Liver (tissue), 3 donors: ENCODE results near the gene COL19A1.

ENCODE experiments used
- CTCF ChIP-seq: fragments of 150-350 bp; IDR thresholded peaks from 2 replicates; pipeline ENCODE4 v1.5.1; 2017; ENCODE audit warnings: improper control_type of control experiment, low read depth, low read length; ENCODE audit not compliant: missing input control
- EGR1 ChIP-seq, 2 donors: IDR thresholded peaks; 2 replicates each; pipeline ENCODE4 v1.6.1; 2016 to 2018; ENCODE audit warnings: antibody characterized with exemption in 2 of 2, low read depth in 2 of 2
- FOXA1 ChIP-seq: IDR thresholded peaks from 2 replicates; pipeline ENCODE4 v1.6.1; 2016; ENCODE audit warnings: antibody characterized with exemption
- GABPA ChIP-seq, 2 donors: IDR thresholded peaks in 1 of 2; conservative IDR thresholded peaks in 1 of 2; 2 replicates each; pipeline ENCODE4 v1.6.1; 2016; ENCODE audit warnings: antibody characterized with exemption in 2 of 2, mild to moderate bottlenecking in 1 of 2, moderate library complexity in 1 of 2
- HNF4G ChIP-seq: IDR thresholded peaks from 2 replicates; pipeline ENCODE4 v1.6.1; 2016; ENCODE audit warnings: antibody characterized with exemption
- JUND ChIP-seq, 2 donors: IDR thresholded peaks; 2 replicates each; pipeline ENCODE4 v1.6.1; 2016; ENCODE audit warnings: antibody characterized with exemption in 2 of 2
- MAX ChIP-seq: IDR thresholded peaks from 2 replicates; pipeline ENCODE4 v1.6.1; 2016; ENCODE audit warnings: antibody characterized with exemption
- RAD21 ChIP-seq, 2 donors: IDR thresholded peaks; 2 replicates each; pipeline ENCODE4 v1.6.1; 2016; ENCODE audit warnings: antibody characterized with exemption in 2 of 2, mild to moderate bottlenecking in 2 of 2
- REST ChIP-seq: IDR thresholded peaks from 2 replicates; pipeline ENCODE4 v1.6.1; 2016; ENCODE audit warnings: antibody characterized with exemption, mild to moderate bottlenecking
- SP1 ChIP-seq: IDR thresholded peaks from 2 replicates; pipeline ENCODE4 v1.6.1; 2018; ENCODE audit warnings: antibody characterized with exemption, mild to moderate bottlenecking
- TAF1 ChIP-seq: conservative IDR thresholded peaks from 2 replicates; pipeline ENCODE4 v1.6.1; 2016; ENCODE audit warnings: antibody characterized with exemption, mild to moderate bottlenecking
- YY1 ChIP-seq: IDR thresholded peaks from 2 replicates; pipeline ENCODE4 v1.6.1; 2016; ENCODE audit warnings: antibody characterized with exemption, mild to moderate bottlenecking
- TF ChIP-seq, protein P1 (sequence below): IDR thresholded peaks from 2 replicates; pipeline ENCODE4 v1.6.1; 2016; ENCODE audit warnings: antibody characterized with exemption
- donor health status: healthy.
- donor health status: healthy.

GRCh38 chr6:70221025-70221714 lies 354.8 kb downstream of the COL19A1 start:
- peak; percentile 66 for TF ChIP-seq CTCF
- no peak for TF ChIP-seq TAF1
- no peak for TF ChIP-seq GABPA (IDR thresholded peaks at IDR 0.05 in 1 of 2, conservative IDR thresholded peaks at IDR 0.05 in 1 of 2)
- peak; percentile 14 for TF ChIP-seq YY1
- peak; percentile 90 for TF ChIP-seq SP1
- TF ChIP-seq REST, result no peak
- TF ChIP-seq, protein P1, sequence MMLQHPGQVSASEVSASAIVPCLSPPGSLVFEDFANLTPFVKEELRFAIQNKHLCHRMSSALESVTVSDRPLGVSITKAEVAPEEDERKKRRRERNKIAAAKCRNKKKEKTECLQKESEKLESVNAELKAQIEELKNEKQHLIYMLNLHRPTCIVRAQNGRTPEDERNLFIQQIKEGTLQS, result no peak
- TF ChIP-seq RAD21 (IDR thresholded peaks at IDR 0.05), result peak; percentile 88 to 90
- peak in 1 of 2 donors; percentile 48 for TF ChIP-seq EGR1 (IDR thresholded peaks at IDR 0.05; ENCODE audit: low read depth in 2 of 2)
- no peak for TF ChIP-seq JUND (IDR thresholded peaks at IDR 0.05)
- peak; percentile 58 for TF ChIP-seq HNF4G
- no peak for TF ChIP-seq FOXA1
- no peak for TF ChIP-seq MAX
